Measurements from ENCODE around the gene ATP5MC2. TPM values are rescaled to one million over a fixed set of nuclear protein-coding genes. Genes with fewer than 3 reads are reported as not detected.

ATP5MC2 gene
- total and polyA plus RNA-seq, 9 of the 15 experiments (the other 6 are each of a cell fraction or from before 2014, with no cell fraction given), result 314 to 1,208 (median 468) TPM

- TF ChIP-seq AFF1 (IDR thresholded peaks at IDR 0.05; ENCODE audit: low read depth in 1 of 2, partially characterized antibody in 2 of 2) (peak in 1 of 2 experiments; percentile 46), ZBTB2 (IDR thresholded peaks at IDR 0.05) (peak; percentile 72; the same call in 1 of the 2 replicates), RCOR1 (IDR thresholded peaks at IDR 0.05; ENCODE audit: borderline replicate concordance in 1 of 2, low read depth in 2 of 2, low read length in 2 of 2) (0 out of 4 replicates have a peak, but pooled peaks of 1 of the 2 experiments have one; percentile 5), NFRKB (IDR thresholded peaks at IDR 0.05; ENCODE audit: low read depth) (0 out of 2 replicates have a peak, but pooled peaks have one; percentile 28), HBP1 (CRISPR knock-in tag; IDR thresholded peaks at IDR 0.05) (peak; percentile 91; the same call in 1 of the 2 replicates), HLTF (IDR thresholded peaks at IDR 0.05) (0 out of 2 replicates have a peak, but pooled peaks have one; percentile 12), ELF4 (CRISPR knock-in tag; IDR thresholded peaks at IDR 0.05) (peak; percentile 79; the same call in 1 of the 2 replicates), HCFC1 (IDR thresholded peaks at IDR 0.05; ENCODE audit: low read depth, low read length) (no peak), FOXP1 (CRISPR knock-in tag; IDR thresholded peaks at IDR 0.05) (no peak), OTX1 (CRISPR knock-in tag; IDR thresholded peaks at IDR 0.05) (peak; percentile 75), KDM4B (IDR thresholded peaks at IDR 0.05; ENCODE audit: borderline replicate concordance in 2 of 2, low read depth in 1 of 2) (no peak), DNMT1 (IDR thresholded peaks at IDR 0.05) (0 out of 2 replicates have a peak, but pooled peaks have one; percentile 55), TEAD4 (IDR thresholded peaks at IDR 0.05; ENCODE audit: low read length) (peak; percentile 31; the same call in 1 of the 2 replicates), TEAD4 (CRISPR knock-in tag; IDR thresholded peaks at IDR 0.05; ENCODE audit: borderline replicate concordance) (no peak), SMARCA4 (IDR thresholded peaks at IDR 0.05) (peak; percentile 70; the same call in 1 of the 2 replicates), JUNB (CRISPR knock-in tag; conservative IDR thresholded peaks at IDR 0.05) (no peak), ZC3H8 (IDR thresholded peaks at IDR 0.05) (no peak), ZNF644 (tag; IDR thresholded peaks at IDR 0.05; ENCODE audit: low read depth) (0 out of 2 replicates have a peak, but pooled peaks have one; percentile 6), HDAC1 (IDR thresholded peaks at IDR 0.05) (peak in 1 of 2 experiments; percentile 71; a peak in 2 of 4 replicates), TAF7 (tag; IDR thresholded peaks at IDR 0.05) (0 out of 2 replicates have a peak, but pooled peaks have one; percentile 17)
- TF ChIP-seq, protein P1, sequence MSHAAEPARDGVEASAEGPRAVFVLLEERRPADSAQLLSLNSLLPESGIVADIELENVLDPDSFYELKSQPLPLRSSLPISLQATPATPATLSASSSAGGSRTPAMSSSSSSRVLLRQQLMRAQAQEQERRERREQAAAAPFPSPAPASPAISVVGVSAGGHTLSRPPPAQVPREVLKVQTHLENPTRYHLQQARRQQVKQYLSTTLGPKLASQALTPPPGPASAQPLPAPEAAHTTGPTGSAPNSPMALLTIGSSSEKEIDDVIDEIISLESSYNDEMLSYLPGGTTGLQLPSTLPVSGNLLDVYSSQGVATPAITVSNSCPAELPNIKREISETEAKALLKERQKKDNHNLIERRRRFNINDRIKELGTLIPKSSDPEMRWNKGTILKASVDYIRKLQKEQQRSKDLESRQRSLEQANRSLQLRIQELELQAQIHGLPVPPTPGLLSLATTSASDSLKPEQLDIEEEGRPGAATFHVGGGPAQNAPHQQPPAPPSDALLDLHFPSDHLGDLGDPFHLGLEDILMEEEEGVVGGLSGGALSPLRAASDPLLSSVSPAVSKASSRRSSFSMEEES (CRISPR knock-in tag; IDR thresholded peaks at IDR 0.05), result no peak
These were observed 50.4 kb downstream of the ATP5MC2 start (continued) for GRCh38 chr12:53625373-53625945.

Measured in K562 (cell line).